C4-2B (cell line): ENCODE measurements around the gene CD79A.

Experiments used
- H3K27ac ChIP-seq: fragments of 450-650 bp; 2 replicates; pipeline ENCODE4 v1.5.1; 2017
- ZFX ChIP-seq: fragments of 450-650 bp; IDR thresholded peaks from 2 replicates; pipeline ENCODE4 v1.6.1; 2017
- TF ChIP-seq, protein P1 (sequence below): fragments of 450-650 bp; conservative IDR thresholded peaks from 2 replicates; pipeline ENCODE4 v1.5.1; 2017; ENCODE audit warnings: mild to moderate bottlenecking

Gene CD79A

DNA sequence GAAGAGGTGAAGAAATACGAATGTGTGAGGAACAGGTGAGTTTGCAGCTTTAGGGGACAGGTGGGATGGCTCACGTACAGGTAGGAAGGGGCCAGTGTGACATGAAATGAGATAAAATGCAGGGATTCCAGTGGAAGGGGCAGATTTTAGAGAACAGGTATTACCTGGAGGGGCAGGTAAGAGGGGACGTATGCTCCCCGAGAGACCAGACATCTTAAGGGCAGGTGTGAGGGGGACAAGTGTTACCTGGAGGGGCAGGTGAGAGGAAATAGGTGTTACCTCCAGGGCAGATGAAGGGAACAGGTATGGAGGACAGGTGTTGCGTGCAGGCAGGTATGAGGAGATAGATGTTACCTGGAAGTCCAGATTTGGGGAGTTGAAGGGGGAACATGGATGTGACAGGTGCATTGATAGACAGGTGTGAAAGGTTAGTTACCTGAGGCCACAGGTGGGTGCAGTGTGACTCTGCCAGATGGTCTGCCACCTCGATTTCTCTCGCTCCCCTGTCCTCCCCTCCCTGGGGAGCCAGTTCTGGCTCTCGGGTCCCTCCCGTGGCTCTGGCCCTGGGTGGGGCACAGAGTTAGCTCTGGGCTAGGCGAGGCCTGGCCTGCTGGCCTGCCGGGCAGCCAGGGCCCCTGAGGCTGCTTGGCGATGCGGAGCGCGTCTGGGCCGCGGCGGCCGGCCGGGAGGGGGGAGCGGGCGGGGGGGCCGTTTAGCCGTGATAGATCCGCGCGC lies 49.1 kb downstream of the CD79A start:
- TF ChIP-seq, protein P1, sequence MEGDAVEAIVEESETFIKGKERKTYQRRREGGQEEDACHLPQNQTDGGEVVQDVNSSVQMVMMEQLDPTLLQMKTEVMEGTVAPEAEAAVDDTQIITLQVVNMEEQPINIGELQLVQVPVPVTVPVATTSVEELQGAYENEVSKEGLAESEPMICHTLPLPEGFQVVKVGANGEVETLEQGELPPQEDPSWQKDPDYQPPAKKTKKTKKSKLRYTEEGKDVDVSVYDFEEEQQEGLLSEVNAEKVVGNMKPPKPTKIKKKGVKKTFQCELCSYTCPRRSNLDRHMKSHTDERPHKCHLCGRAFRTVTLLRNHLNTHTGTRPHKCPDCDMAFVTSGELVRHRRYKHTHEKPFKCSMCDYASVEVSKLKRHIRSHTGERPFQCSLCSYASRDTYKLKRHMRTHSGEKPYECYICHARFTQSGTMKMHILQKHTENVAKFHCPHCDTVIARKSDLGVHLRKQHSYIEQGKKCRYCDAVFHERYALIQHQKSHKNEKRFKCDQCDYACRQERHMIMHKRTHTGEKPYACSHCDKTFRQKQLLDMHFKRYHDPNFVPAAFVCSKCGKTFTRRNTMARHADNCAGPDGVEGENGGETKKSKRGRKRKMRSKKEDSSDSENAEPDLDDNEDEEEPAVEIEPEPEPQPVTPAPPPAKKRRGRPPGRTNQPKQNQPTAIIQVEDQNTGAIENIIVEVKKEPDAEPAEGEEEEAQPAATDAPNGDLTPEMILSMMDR, result no peak
- TF ChIP-seq ZFX, result no peak
- H3K27ac ChIP-seq, result no peak overlapping the region

DNA sequence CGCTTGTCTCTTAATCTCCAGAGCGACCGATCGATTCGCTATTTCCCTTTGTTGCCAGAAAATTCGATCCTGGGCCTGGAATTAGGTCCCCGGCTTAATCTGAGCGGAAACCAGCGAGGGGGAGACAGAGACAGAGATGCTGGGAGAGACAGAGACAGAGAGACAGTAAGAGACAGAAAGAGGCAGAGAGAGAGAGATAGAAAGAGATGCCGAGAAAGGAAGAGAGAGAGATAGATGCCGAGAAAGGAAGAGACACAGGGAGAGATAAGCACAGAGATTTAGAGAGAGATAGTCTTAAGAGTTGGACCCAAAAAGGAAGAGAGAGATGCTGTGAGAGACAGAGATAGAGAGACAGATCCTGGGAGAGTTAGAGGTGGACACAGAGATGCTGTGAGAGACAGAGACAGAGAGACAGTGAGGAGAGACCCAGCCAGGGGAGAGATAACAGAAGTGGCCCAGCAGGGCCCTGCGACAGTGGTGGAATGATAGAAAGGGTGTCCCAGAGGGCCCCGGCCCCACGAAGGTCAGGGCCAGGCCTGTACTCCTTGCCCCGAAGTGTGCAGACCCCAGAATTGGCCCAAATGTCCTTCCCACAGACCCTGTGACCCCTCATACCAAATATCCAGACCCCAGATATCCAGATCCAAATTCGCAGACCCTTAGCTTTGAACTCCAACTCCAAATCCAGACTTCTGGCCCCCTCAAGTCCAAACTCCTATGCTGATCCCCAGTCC lies 49.9 kb downstream of the CD79A start:
- TF ChIP-seq, protein P1, result no peak
- TF ChIP-seq ZFX, result no peak
- H3K27ac ChIP-seq, result no peak overlapping the region

DNA sequence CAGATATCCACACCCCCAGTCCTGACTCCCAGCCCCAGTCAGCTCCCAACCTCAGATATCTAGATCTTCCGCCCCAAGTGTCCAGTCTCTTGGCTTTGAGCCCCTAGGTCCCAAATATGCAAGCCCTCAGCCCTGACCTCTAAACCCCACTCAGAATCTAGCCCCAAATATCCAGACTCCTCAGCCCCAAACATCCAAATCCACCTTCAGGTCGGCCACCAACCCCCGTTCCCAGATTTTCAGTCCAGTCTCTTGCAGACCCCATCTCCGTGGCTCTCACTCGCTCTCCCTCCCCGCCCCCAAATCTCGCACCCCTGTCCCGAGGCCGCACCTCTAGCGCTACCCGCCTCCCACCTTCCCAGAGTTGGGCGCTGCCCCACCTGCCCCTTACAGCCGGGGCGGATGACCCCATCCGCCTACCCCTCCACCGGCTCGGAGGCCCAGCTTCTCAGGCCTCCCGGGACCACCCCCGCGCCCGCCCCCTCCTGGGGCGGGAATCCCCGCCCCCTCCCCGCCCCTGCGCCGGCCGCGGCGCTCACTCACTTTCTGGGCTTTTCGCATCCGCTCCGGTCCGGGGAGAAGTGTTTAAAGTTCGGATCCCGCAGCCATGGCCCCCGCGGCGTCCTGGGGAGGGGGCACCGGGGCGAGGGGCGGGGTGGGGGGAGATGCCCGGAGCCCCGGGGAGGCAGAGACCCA lies 50.6 kb downstream of the CD79A start:
- H3K27ac ChIP-seq, result no peak overlapping the region
- no peak for TF ChIP-seq ZFX
- TF ChIP-seq, protein P1, result no peak

DNA sequence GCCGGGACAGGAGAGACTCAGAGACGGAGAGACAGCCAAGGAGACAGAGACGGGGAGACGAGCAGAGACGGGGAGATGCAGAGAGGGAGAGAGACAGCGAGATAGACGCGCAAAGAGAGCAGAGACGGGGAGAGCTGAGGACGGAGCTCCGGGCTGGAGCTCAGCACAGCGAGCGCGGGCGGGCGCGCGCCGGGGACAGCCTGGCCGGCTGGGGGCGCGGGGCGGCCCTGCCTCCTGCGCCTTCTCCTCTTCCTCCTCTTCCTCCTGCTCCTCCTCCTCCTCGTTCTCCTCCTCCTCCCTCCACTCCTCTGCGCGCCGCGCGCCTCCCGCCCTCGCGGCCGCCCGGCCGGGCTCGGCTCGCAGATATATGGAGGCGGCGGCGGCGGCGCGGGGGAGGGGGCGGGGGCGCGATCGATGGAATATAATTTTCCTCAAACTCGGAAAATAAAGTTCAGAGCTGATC lies 51.2 kb downstream of the CD79A start, which contains the start of gene ERFL:
TSS of gene ERFL (minus strand) at position 229 of the 463 bp plus-strand sequence. CDS start 15,530 bp downstream, outside the sequence.
- no peak within 1 kb of the TSS for H3K27ac ChIP-seq
- TF ChIP-seq, protein P1, result no peak
- no peak for TF ChIP-seq ZFX

DNA sequence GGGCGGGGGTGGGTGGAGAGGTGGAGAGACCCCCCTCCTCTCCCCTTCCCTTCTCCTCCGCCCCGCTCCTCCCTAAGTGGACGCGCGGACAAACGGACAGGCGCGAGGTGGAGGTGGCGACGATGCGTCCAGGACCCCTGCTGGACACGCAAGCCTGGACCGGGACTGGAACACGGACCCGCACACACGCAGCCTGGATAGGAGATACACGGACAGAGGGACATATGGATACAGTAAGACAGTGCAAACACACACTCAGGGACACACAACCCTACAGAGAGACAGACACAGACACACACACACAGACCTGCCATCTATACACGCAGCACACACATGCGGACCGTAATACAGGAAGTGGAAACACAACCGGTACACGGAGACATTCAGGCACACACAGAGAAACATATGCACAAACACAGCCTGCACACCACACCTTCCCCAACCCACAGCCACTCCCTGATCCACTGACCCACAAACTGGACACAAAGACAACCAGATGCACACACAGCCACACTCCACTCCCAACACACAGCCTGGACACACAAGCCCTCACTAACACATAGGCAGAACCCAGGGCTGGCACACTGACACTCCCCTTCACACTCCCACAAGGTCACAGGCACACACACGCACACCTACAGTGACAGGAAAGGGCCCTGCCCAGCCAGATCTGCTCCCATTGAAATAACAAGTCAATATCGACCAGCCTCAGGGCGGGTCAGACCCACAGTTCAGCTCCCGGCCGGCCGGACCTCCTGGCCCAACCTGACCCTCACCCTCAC lies 51.9 kb downstream of the CD79A start:
- no peak overlapping the region for H3K27ac ChIP-seq
- TF ChIP-seq, protein P1, result no peak
- TF ChIP-seq ZFX, result no peak

GRCh38 chr19:41929536-41930071 lies 52.5 kb downstream of the CD79A start:
- H3K27ac ChIP-seq, result no peak overlapping the region
- TF ChIP-seq, protein P1, result no peak
- TF ChIP-seq ZFX, result no peak
